Activated CD4-positive, alpha-beta memory T cell treated with anti-CD3 and anti-CD28 coated beads, Interleukin-2, amount 10 ng/mL, durations not matched to agents 7 days and 5 days (primary cell): Measurements from ENCODE around the gene GBP2. TPM values are rescaled to one million over a fixed set of nuclear protein-coding genes. Genes with fewer than 3 reads are reported as not detected.
A peak's percentile ranks its signal among the peaks of the same experiment; 100 is the strongest.

Source experiments
- CTCF ChIA-PET: fragments of 350-600 bp; sonication (Branson Sonifier 250); formaldehyde crosslinking; loops from one replicate; lab custom pipeline; 2021; ENCODE audit warnings: antibody characterized with exemption, inconsistent platforms; lab: Charles Lee
- POLR2A ChIA-PET: fragments of 350-600 bp; sonication (Branson Sonifier 250); formaldehyde crosslinking; loops from one replicate; lab custom pipeline; 2021; ENCODE audit warnings: antibody characterized with exemption; lab: Charles Lee
- DNase-seq: peaks from one replicate; pipeline ENCODE4 v3.0.0-alpha.2; 2020
- H3K27ac Mint-ChIP-seq: one replicate; pipeline ENCODE4 v1.8.0; 2021; ENCODE audit warnings: mild to moderate bottlenecking, mixed read lengths
- H3K27me3 Mint-ChIP-seq: one replicate; pipeline ENCODE4 v1.8.0; 2021; ENCODE audit warnings: mixed read lengths
- H3K36me3 Mint-ChIP-seq: one replicate; pipeline ENCODE4 v1.8.0; 2021; ENCODE audit warnings: low read depth, mixed read lengths
- H3K4me1 Mint-ChIP-seq: one replicate; pipeline ENCODE4 v1.8.0; 2021; ENCODE audit warnings: mixed read lengths
- H3K4me3 Mint-ChIP-seq: one replicate; pipeline ENCODE4 v1.8.0; 2021; ENCODE audit warnings: mild to moderate bottlenecking, mixed read lengths
- H3K9me3 Mint-ChIP-seq: one replicate; pipeline ENCODE4 v1.8.0; 2021; ENCODE audit warnings: mixed read lengths
- total RNA-seq, 2 experiments: library from RNA; stranded (reverse); gene quantifications; one replicate each; pipeline ENCODE4 v1.2.3, GENCODE V29; 2021

GBP2 gene
- total RNA-seq, result 100 to 1,000 TPM; 280 to 281 TPM

DNA sequence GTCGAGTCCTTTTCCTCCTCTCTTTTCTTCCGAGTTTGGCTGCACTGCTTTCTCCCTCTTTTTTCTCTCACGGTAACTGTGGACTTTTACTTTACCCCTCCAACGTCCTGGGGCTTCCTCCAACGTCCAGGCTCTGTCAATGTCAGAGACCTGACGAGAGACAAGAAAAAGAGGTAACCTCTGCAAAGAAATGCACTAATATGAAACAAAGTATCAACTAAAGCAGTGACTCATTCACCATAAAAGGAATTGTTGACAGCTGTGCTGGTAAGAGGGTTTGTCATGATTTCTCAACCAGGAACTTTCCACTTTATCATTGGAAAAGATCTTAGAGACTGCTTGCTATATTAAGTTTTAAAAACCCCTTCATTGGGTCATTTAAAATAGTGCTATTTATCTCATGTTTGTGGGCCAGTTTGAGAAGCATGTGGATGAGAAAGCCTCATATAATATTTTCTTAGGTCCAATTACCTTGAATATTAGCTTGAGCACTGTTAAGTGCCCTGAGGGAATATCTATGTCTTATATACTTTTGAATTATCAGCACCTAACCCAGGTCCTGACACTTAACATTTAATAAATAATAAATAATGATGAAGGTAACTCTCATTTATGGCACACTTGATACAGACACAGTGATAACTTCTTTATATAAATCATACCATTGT, at the start of gene GBP2:
Gene GBP2 (minus strand): TSS at position 202 of the 668 bp plus-strand sequence. CDS start 4,148 bp downstream, outside the sequence.
- Mint-ChIP-seq H3K27me3 (no peaks in the 10 kb centered on the region), H3K27ac (peak within 1 kb of the TSS; percentile 97), H3K4me3 (peak within 1 kb of the TSS; percentile 99), H3K36me3 (peaks cover 61% of the 10 kb centered on the region), H3K9me3 (peaks cover 7% of the 10 kb centered on the region), H3K4me1 (peaks cover 55% of the 10 kb centered on the region)
- CTCF ChIA-PET, result interaction anchor here (0.6 to 4.0 kb wide), 12 partner anchors 10 to 237 kb away, joined by 3 to 22 read pairs (median 5); partner anchors contain the start of gene GBP4
- POLR2A ChIA-PET, result interaction anchor here (0.6 to 5.6 kb wide), 32 partner anchors 11 to 485 kb away, joined by 3 to 99 read pairs (median 5); partner anchors contain the start of genes GBP3, GBP4 and GTF2B
- DNase-seq, result peak; percentile 32

GRCh38 chr1:89174491-89174890, 48.6 kb upstream of the GBP2 start:
- ChIA-PET CTCF (no interaction called here), POLR2A (no interaction called here)
- Mint-ChIP-seq H3K27me3 (no peaks in the 10 kb centered on the region), H3K4me1 (peaks cover 13% of the 10 kb centered on the region), H3K4me3 (no peak overlapping the region), H3K27ac (no peak overlapping the region), H3K36me3 (peaks cover 5% of the 10 kb centered on the region), H3K9me3 (peaks cover 5% of the 10 kb centered on the region)
- DNase-seq, result no peak

GRCh38 chr1:89172468-89173143, 46.7 kb upstream of the GBP2 start:
- no peak for DNase-seq
- Mint-ChIP-seq H3K9me3 (peaks cover 7% of the 10 kb centered on the region), H3K36me3 (peaks cover 5% of the 10 kb centered on the region), H3K4me1 (peaks cover 13% of the 10 kb centered on the region), H3K27ac (no peak overlapping the region), H3K27me3 (no peaks in the 10 kb centered on the region), H3K4me3 (no peak overlapping the region)
- ChIA-PET POLR2A (no interaction called here), CTCF (no interaction called here)

- DNase-seq, result no peak
- Mint-ChIP-seq H3K27me3 (no peaks in the 10 kb centered on the region), H3K4me1 (peaks cover 8% of the 10 kb centered on the region), H3K27ac (no peak overlapping the region), H3K4me3 (no peak overlapping the region), H3K36me3 (peaks cover 5% of the 10 kb centered on the region), H3K9me3 (peaks cover 9% of the 10 kb centered on the region)
- CTCF ChIA-PET, result no interaction called here
- POLR2A ChIA-PET, result no interaction called here
Observed at GRCh38 chr1:89171067-89171438, 45.1 kb upstream of the GBP2 start.

- POLR2A ChIA-PET, result no interaction called here
- H3K27ac Mint-ChIP-seq, result no peak overlapping the region
Observed at GRCh38 chr1:89170170-89171066, 44.5 kb upstream of the GBP2 start.

GRCh38 chr1:89169166-89169565, 43.3 kb upstream of the GBP2 start:
- Mint-ChIP-seq H3K4me3 (no peak overlapping the region), H3K9me3 (peaks cover 9% of the 10 kb centered on the region), H3K36me3 (peaks cover 5% of the 10 kb centered on the region), H3K27ac (no peak overlapping the region), H3K4me1 (peaks cover 8% of the 10 kb centered on the region), H3K27me3 (no peaks in the 10 kb centered on the region)
- ChIA-PET CTCF (no interaction called here), POLR2A (interaction anchor here (0.6 kb wide), 1 partner anchor 48 kb away, joined by 3 read pairs; no protein-coding TSS in a partner anchor)
- DNase-seq, result no peak

More at GRCh38 chr1:89170170-89171066, 44.5 kb upstream of the GBP2 start:
- no peaks in the 10 kb centered on the region for H3K27me3 Mint-ChIP-seq
- peaks cover 8% of the 10 kb centered on the region for H3K4me1 Mint-ChIP-seq
- peaks cover 9% of the 10 kb centered on the region for H3K9me3 Mint-ChIP-seq
- H3K4me3 Mint-ChIP-seq, result no peak overlapping the region
- DNase-seq, result no peak
- peaks cover 5% of the 10 kb centered on the region for H3K36me3 Mint-ChIP-seq
- CTCF ChIA-PET, result no interaction called here

GRCh38 chr1:89167590-89168230, 41.8 kb upstream of the GBP2 start:
- ChIA-PET CTCF (no interaction called here), POLR2A (no interaction called here)
- no peaks in the 10 kb centered on the region for H3K27me3 Mint-ChIP-seq

GRCh38 chr1:89166705-89167104, 40.8 kb upstream of the GBP2 start:
- Mint-ChIP-seq H3K27me3 (no peaks in the 10 kb centered on the region), H3K4me1 (peaks cover 8% of the 10 kb centered on the region), H3K27ac (no peak overlapping the region), H3K36me3 (peaks cover 9% of the 10 kb centered on the region), H3K4me3 (no peak overlapping the region), H3K9me3 (peaks cover 9% of the 10 kb centered on the region)
- no peak for DNase-seq
- POLR2A ChIA-PET, result no interaction called here
- CTCF ChIA-PET, result no interaction called here

More at GRCh38 chr1:89167590-89168230, 41.8 kb upstream of the GBP2 start:
- H3K4me1 Mint-ChIP-seq, result peaks cover 8% of the 10 kb centered on the region
- peaks cover 9% of the 10 kb centered on the region for H3K9me3 Mint-ChIP-seq
- no peak overlapping the region for H3K27ac Mint-ChIP-seq
- no peak overlapping the region for H3K4me3 Mint-ChIP-seq
- no peak for DNase-seq
- H3K36me3 Mint-ChIP-seq, result peaks cover 9% of the 10 kb centered on the region

DNA sequence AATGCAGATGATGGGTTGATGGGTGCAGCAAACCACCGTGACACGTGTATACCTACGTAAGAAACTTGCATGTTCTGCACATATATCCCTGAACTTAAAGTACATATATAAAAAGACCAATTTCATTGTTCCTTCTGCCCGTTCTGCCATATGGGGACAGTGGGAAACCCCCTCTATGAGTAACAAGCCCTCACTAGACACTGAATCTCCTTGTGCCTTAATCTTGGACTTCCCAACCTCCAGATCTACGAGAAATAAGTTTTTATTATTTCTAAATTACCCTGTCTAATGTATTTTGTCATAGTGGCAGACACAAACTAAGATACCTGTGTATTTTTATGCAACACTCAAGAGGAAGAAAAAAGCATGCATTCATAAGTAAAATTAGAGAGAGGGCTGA, 39.9 kb upstream of the GBP2 start:
- peaks cover 9% of the 10 kb centered on the region for H3K36me3 Mint-ChIP-seq
- H3K4me1 Mint-ChIP-seq, result peaks cover 3% of the 10 kb centered on the region
- ChIA-PET POLR2A (no interaction called here), CTCF (no interaction called here)
- no peak overlapping the region for H3K4me3 Mint-ChIP-seq
- H3K27me3 Mint-ChIP-seq, result no peaks in the 10 kb centered on the region
- no peak overlapping the region for H3K27ac Mint-ChIP-seq
- DNase-seq, result no peak
- peaks cover 8% of the 10 kb centered on the region for H3K9me3 Mint-ChIP-seq

GRCh38 chr1:89151047-89151446, 25.1 kb upstream of the GBP2 start:
- Mint-ChIP-seq H3K9me3 (peaks cover 7% of the 10 kb centered on the region), H3K36me3 (peaks cover 3% of the 10 kb centered on the region), H3K4me1 (peaks cover 2% of the 10 kb centered on the region), H3K4me3 (no peak overlapping the region), H3K27me3 (peaks cover 8% of the 10 kb centered on the region), H3K27ac (no peak overlapping the region)
- ChIA-PET CTCF (no interaction called here), POLR2A (no interaction called here)
- DNase-seq, result no peak

DNA sequence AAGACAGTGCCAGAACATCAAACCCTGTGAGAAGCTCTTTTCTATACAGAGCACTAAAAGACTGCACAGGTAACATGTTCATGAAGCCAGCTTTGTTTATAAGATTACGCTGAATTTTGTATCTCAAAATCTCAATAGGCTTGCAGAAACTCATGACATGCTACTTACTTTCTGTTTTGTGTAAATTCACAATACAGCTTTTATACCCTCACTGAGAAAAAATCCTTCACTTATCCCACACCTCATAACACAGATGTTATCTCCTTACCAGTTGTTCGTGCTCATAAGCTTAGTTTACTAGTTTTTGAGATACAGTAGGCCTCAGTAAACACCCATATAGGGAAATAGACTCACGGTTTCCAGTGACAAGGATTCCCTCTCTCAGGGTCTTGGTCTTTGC, 24.1 kb upstream of the GBP2 start:
- Mint-ChIP-seq H3K9me3 (no peaks in the 10 kb centered on the region), H3K4me3 (no peak overlapping the region), H3K27ac (no peak overlapping the region), H3K4me1 (peaks cover 2% of the 10 kb centered on the region), H3K36me3 (peaks cover 3% of the 10 kb centered on the region), H3K27me3 (peaks cover 8% of the 10 kb centered on the region)
- ChIA-PET CTCF (no interaction called here), POLR2A (no interaction called here)
- no peak for DNase-seq

- Mint-ChIP-seq H3K27me3 (peaks cover 8% of the 10 kb centered on the region), H3K9me3 (no peaks in the 10 kb centered on the region), H3K4me3 (no peak overlapping the region), H3K4me1 (peaks cover 2% of the 10 kb centered on the region), H3K27ac (no peak overlapping the region), H3K36me3 (peaks cover 3% of the 10 kb centered on the region)
- POLR2A ChIA-PET, result no interaction called here
- CTCF ChIA-PET, result no interaction called here
- no peak for DNase-seq
Observed at GRCh38 chr1:89149229-89149628, 23.3 kb upstream of the GBP2 start.
